CD4-positive, alpha-beta T cell treated with Interleukin-12 subunit alpha and Interleukin-12 subunit beta, for 1 hour (primary cell): ENCODE measurements around the gene ZFYVE21.

Source experiments
- DNase-seq: peaks from one replicate; pipeline ENCODE4 v3.0.0-alpha.2; 2020

ZFYVE21 gene

GRCh38 chr14:103706551-103707328 is 8.9 kb upstream of the ZFYVE21 start:
- DNase-seq: no peak

- no peak for DNase-seq
Observed at GRCh38 chr14:103707329-103708263, 8.0 kb upstream of the ZFYVE21 start.

GRCh38 chr14:103708750-103709187 is 6.8 kb upstream of the ZFYVE21 start:
- DNase-seq: no peak

- DNase-seq: no peak
Observed at GRCh38 chr14:103709814-103710213, 5.8 kb upstream of the ZFYVE21 start.

- no peak for DNase-seq
Observed at GRCh38 chr14:103710771-103711377, 4.7 kb upstream of the ZFYVE21 start.

GRCh38 chr14:103711516-103712431 is 3.8 kb upstream of the ZFYVE21 start:
- no peak for DNase-seq

- no peak for DNase-seq
Observed at GRCh38 chr14:103712633-103713247, 2.9 kb upstream of the ZFYVE21 start.

GRCh38 chr14:103713304-103714062 is 2.1 kb upstream of the ZFYVE21 start:
- no peak for DNase-seq

GRCh38 chr14:103714063-103714724 is 1.4 kb upstream of the ZFYVE21 start:
- DNase-seq: no peak

GRCh38 chr14:103716091-103716801 is 636 bp downstream of the ZFYVE21 start:
- DNase-seq: no peak

GRCh38 chr14:103716899-103717411 is 1.3 kb downstream of the ZFYVE21 start:
- DNase-seq: no peak

- no peak for DNase-seq
Observed at GRCh38 chr14:103718572-103718971, 3.0 kb downstream of the ZFYVE21 start.

GRCh38 chr14:103719751-103720150 is 4.1 kb downstream of the ZFYVE21 start:
- DNase-seq: no peak

- no peak for DNase-seq
Observed at GRCh38 chr14:103721334-103722120, 5.9 kb downstream of the ZFYVE21 start.

- DNase-seq: no peak
Observed at GRCh38 chr14:103723748-103724081, 8.1 kb downstream of the ZFYVE21 start.

GRCh38 chr14:103724116-103724515 is 8.5 kb downstream of the ZFYVE21 start:
- DNase-seq: no peak

GRCh38 chr14:103725001-103725682 is 9.5 kb downstream of the ZFYVE21 start:
- no peak for DNase-seq

GRCh38 chr14:103725739-103726395 is 10.3 kb downstream of the ZFYVE21 start:
- DNase-seq: no peak
